H1 (cell line): Measurements from ENCODE around the gene C1orf87. TPM values are rescaled to one million over a fixed set of nuclear protein-coding genes. Genes with fewer than 3 reads are reported as not detected.

ENCODE experiments used
- CTCF ChIA-PET: fragments of 300-600 bp; sonication (Branson Sonifier 250); formaldehyde crosslinking; loops from one replicate; lab custom pipeline; 2021; ENCODE audit not compliant: partially characterized antibody; lab: Charles Lee
- POLR2A ChIA-PET: fragments of 300-600 bp; sonication (Branson Sonifier 250); formaldehyde crosslinking; loops from one replicate; lab custom pipeline; 2021; ENCODE audit warnings: inconsistent platforms; ENCODE audit not compliant: partially characterized antibody; lab: Charles Lee
- DNase-seq, 2 experiments: peaks; one replicate each; pipeline versions ENCODE4 v3.0.0 to v3.0.0-alpha.2; 2010 to 2022; ENCODE audit warnings: low spot score in 2 of 2, low read depth in 1 of 2, mixed read lengths in 1 of 2
- FAIRE-seq: peaks from 2 replicates; lab custom pipeline; 2011; peaks lifted over from hg19 to GRCh38; lab: Jason Lieb, UNC
- H2AFZ ChIP-seq: 2 replicates; pipeline ENCODE4 v1.8.1; 2012; ENCODE audit warnings: low read length, inconsistent platforms
- H2AK5ac ChIP-seq: 2 replicates; pipeline ENCODE4 v1.6.1; 2013; ENCODE audit warnings: low read depth, low read length
- H2BK120ac ChIP-seq: replicated peaks from 2 replicates; pipeline ENCODE3; 2013; ENCODE audit warnings: low read depth, low read length, inconsistent platforms
- H2BK12ac ChIP-seq: 2 replicates; pipeline ENCODE4 v1.6.1; 2013; ENCODE audit warnings: low read depth, low read length
- H2BK15ac ChIP-seq: 2 replicates; pipeline ENCODE4 v1.6.1; 2013; ENCODE audit warnings: low read length
- H2BK20ac ChIP-seq: 2 replicates; pipeline ENCODE4 v1.6.1; 2013; ENCODE audit warnings: low read length
- H2BK5ac ChIP-seq: 2 replicates; pipeline ENCODE4 v1.6.1; 2013; ENCODE audit warnings: low read depth, low read length
- H3K14ac ChIP-seq: 2 replicates; pipeline ENCODE4 v1.6.1; 2013; ENCODE audit warnings: inconsistent platforms; ENCODE audit not compliant: insufficient read length
- H3K18ac ChIP-seq: 2 replicates; pipeline ENCODE4 v1.6.1; 2013; ENCODE audit warnings: low read length; ENCODE audit errors: extremely low read depth
- H3K23ac ChIP-seq: 2 replicates; pipeline ENCODE4 v1.6.1; 2013; ENCODE audit warnings: inconsistent platforms; ENCODE audit not compliant: insufficient read length
- H3K23me2 ChIP-seq: 2 replicates; pipeline ENCODE4 v1.6.1; 2013; ENCODE audit warnings: low read depth, low read length
- H3K27ac ChIP-seq: 2 replicates; pipeline ENCODE4 v1.6.1; 2011; ENCODE audit warnings: low read depth, low read length, inconsistent platforms
- H3K27me3 ChIP-seq, 4 experiments: replicated peaks in 1 of 4; 1 replicate in 1 of 4; 2 replicates in 3 of 4; pipeline versions ENCODE4 v1.6.1 to v1.8.1; 2011 to 2013; ENCODE audit warnings: low read length in 3 of 4, mild to moderate bottlenecking in 3 of 4, inconsistent platforms in 2 of 4, mixed read lengths in 2 of 4, moderate library complexity in 1 of 4; ENCODE audit not compliant: control insufficient read depth in 3 of 4, insufficient read depth in 3 of 4; ENCODE audit errors: extremely low read depth in 1 of 4
- H3K36me3 ChIP-seq, 4 experiments: 2 replicates each; pipeline versions ENCODE4 v1.6.1 to v1.8.1; 2011 to 2013; ENCODE audit warnings: mild to moderate bottlenecking in 4 of 4, low read length in 3 of 4, moderate library complexity in 2 of 4, control low read depth in 1 of 4, inconsistent platforms in 1 of 4; ENCODE audit not compliant: insufficient read depth in 4 of 4, control insufficient read depth in 2 of 4
- H3K4ac ChIP-seq: replicated peaks from 2 replicates; pipeline ENCODE3; 2013; ENCODE audit warnings: low read length, low read depth, mixed read lengths, inconsistent platforms; ENCODE audit not compliant: insufficient read length
- H3K4me1 ChIP-seq, 4 experiments: replicated peaks in 1 of 4; 1 replicate in 1 of 4; 2 replicates in 3 of 4; pipeline versions ENCODE4 v1.6.1 to v1.8.1; 2011 to 2013; ENCODE audit warnings: low read length in 3 of 4, inconsistent platforms in 2 of 4, mixed read lengths in 1 of 4; ENCODE audit not compliant: insufficient read depth in 4 of 4, control insufficient read depth in 3 of 4
- H3K4me2 ChIP-seq, 2 experiments: 2 replicates each; pipeline versions ENCODE4 v1.6.1 to v1.8.1; 2011 to 2013; ENCODE audit warnings: low read depth in 2 of 2, low read length in 2 of 2, control low read depth in 1 of 2, inconsistent platforms in 1 of 2, mild to moderate bottlenecking in 1 of 2; ENCODE audit not compliant: insufficient read depth in 1 of 2
- H3K4me3 ChIP-seq, 4 experiments: fragments of 200-600, 300-600 bp in 1 of 4; sonication (generic), shearing (Covaris generic), sonication (Bioruptor Twin) in 1 of 4; 2 replicates each; pipeline versions ENCODE4 v1.5.1 to v1.8.1; 2011 to 2016; ENCODE audit warnings: low read length in 4 of 4, low read depth in 3 of 4, control low read depth in 2 of 4, inconsistent platforms in 2 of 4, mild to moderate bottlenecking in 2 of 4, mixed read lengths in 1 of 4, moderate library complexity in 1 of 4; ENCODE audit not compliant: insufficient read depth in 2 of 4; ENCODE audit errors: extremely low read depth in 1 of 4
- H3K56ac ChIP-seq: replicated peaks from 2 replicates; pipeline ENCODE3; 2013; ENCODE audit warnings: low read depth, mild to moderate bottlenecking, mixed read lengths, low read length, inconsistent platforms; ENCODE audit not compliant: insufficient read length
- H3K79me1 ChIP-seq: 2 replicates; pipeline ENCODE4 v1.6.1; 2013; ENCODE audit warnings: low read depth, low read length, control low read depth
- H3K79me2 ChIP-seq, 2 experiments: 2 replicates each; pipeline versions ENCODE4 v1.6.1 to v1.8.1; 2012 to 2013; ENCODE audit warnings: low read length in 2 of 2, mild to moderate bottlenecking in 2 of 2, inconsistent platforms in 1 of 2; ENCODE audit not compliant: insufficient read depth in 2 of 2, control insufficient read depth in 1 of 2
- H3K9ac ChIP-seq, 4 experiments: replicated peaks in 1 of 4; 1 replicate in 1 of 4; 2 replicates in 3 of 4; pipeline versions ENCODE4 v1.6.1 to v1.8.1; 2011 to 2013; ENCODE audit warnings: low read depth in 3 of 4, low read length in 3 of 4, control low read depth in 2 of 4, mild to moderate bottlenecking in 2 of 4, moderate library complexity in 2 of 4, inconsistent platforms in 1 of 4; ENCODE audit errors: extremely low read depth in 1 of 4
- H3K9me3 ChIP-seq, 2 experiments: 2 replicates each; pipeline versions ENCODE4 v1.6.1 to v1.8.1; 2012 to 2013; ENCODE audit warnings: mild to moderate bottlenecking in 2 of 2, moderate library complexity in 2 of 2, control low read depth in 1 of 2, inconsistent platforms in 1 of 2, low read depth in 1 of 2, low read length in 1 of 2, mixed read lengths in 1 of 2; ENCODE audit not compliant: insufficient read depth in 2 of 2
- H4K20me1 ChIP-seq, 2 experiments: replicated peaks in 1 of 2; 2 replicates each; pipeline versions ENCODE3 to v1.8.1; 2011 to 2013; ENCODE audit warnings: inconsistent platforms in 2 of 2, low read length in 2 of 2, mild to moderate bottlenecking in 1 of 2; ENCODE audit not compliant: insufficient read depth in 2 of 2, control insufficient read depth in 1 of 2
- H4K5ac ChIP-seq: 2 replicates; pipeline ENCODE4 v1.6.1; 2013; ENCODE audit warnings: low read length, low read depth, mixed read lengths, inconsistent platforms; ENCODE audit not compliant: insufficient read length
- H4K8ac ChIP-seq: 2 replicates; pipeline ENCODE4 v1.8.0; 2013; ENCODE audit warnings: mild to moderate bottlenecking, moderate library complexity, low read length, inconsistent platforms; ENCODE audit not compliant: insufficient read depth; ENCODE audit errors: extremely low read depth
- H4K91ac ChIP-seq: replicated peaks from 2 replicates; pipeline ENCODE3; 2013; ENCODE audit warnings: low read length, mixed read lengths, inconsistent platforms; ENCODE audit not compliant: insufficient read length
- E2F6 ChIP-seq: IDR thresholded peaks from 2 replicates; pipeline ENCODE4 v1.6.1; 2012; ENCODE audit warnings: inconsistent platforms
- EZH2 ChIP-seq: fragments of 200-600 bp; sonication (generic); IDR thresholded peaks from 2 replicates; pipeline ENCODE4 v1.7.1; 2012; ENCODE audit warnings: low read depth, mild to moderate bottlenecking, moderate library complexity, low read length, inconsistent platforms; ENCODE audit not compliant: severe bottlenecking
- GABPA ChIP-seq: IDR thresholded peaks from 2 replicates; pipeline ENCODE4 v1.6.1; 2011; ENCODE audit warnings: mild to moderate bottlenecking, low read length, moderate library complexity, borderline replicate concordance; ENCODE audit not compliant: insufficient read depth
- HDAC6 ChIP-seq: IDR thresholded peaks from one replicate; pipeline ENCODE4 v1.7.1; 2012; ENCODE audit warnings: low read depth, mild to moderate bottlenecking, inconsistent platforms, low read length, moderate library complexity
- JUN ChIP-seq: IDR thresholded peaks from 2 replicates; pipeline ENCODE4 v1.6.1; 2011; ENCODE audit warnings: low read depth, mild to moderate bottlenecking, improper control_type of control experiment, low read length
- MAX ChIP-seq: IDR thresholded peaks from 2 replicates; pipeline ENCODE4 v1.6.1; 2012; ENCODE audit warnings: inconsistent platforms
- RBBP5 ChIP-seq: IDR thresholded peaks from 2 replicates; pipeline ENCODE4 v1.7.1; 2012; ENCODE audit warnings: low read depth, mild to moderate bottlenecking, inconsistent platforms, low read length, moderate library complexity, borderline replicate concordance
- RXRA ChIP-seq: IDR thresholded peaks from 2 replicates; pipeline ENCODE4 v1.6.1; 2011; ENCODE audit warnings: low read depth, mild to moderate bottlenecking, low read length, moderate library complexity; ENCODE audit not compliant: insufficient read depth
- SRF ChIP-seq: IDR thresholded peaks from 2 replicates; pipeline ENCODE4 v1.6.1; 2011; ENCODE audit warnings: mild to moderate bottlenecking, low read depth, low read length, moderate library complexity
- TBP ChIP-seq: IDR thresholded peaks from 2 replicates; pipeline ENCODE4 v1.6.1; 2011; ENCODE audit warnings: low read depth, low read length, improper control_type of control experiment
- TCF12 ChIP-seq: IDR thresholded peaks from 2 replicates; pipeline ENCODE4 v1.6.1; 2011; ENCODE audit warnings: low read depth, mild to moderate bottlenecking, low read length
- TEAD4 ChIP-seq: IDR thresholded peaks from 2 replicates; pipeline ENCODE4 v1.6.1; 2012; ENCODE audit warnings: low read depth, low read length, inconsistent platforms, mixed read lengths
- WGBS, 2 experiments: shearing (Covaris generic) in 1 of 2; methylation state at CpG; one replicate each; pipeline versions ENCODE4 v1.1.6 to v1.1.7; 2013 to 2015; ENCODE audit warnings: low lambda C conversion rate in 2 of 2, mixed read lengths in 2 of 2, inconsistent platforms in 1 of 2, low coverage in 1 of 2, missing lambda C conversion rate in 1 of 2; ENCODE audit not compliant: insufficient replicate concordance in 2 of 2, insufficient coverage in 1 of 2, insufficient read length in 1 of 2; ENCODE audit errors: extremely low coverage in 1 of 2, missing lambda C conversion rate in 1 of 2; 5-methylcytosine and 5-hydroxymethylcytosine counted together
- polyA plus RNA-seq, 7 experiments: library from polyadenylated mRNA; depleted of rRNA in 3 of 7; stranded (reverse) in 5 of 7; unstranded in 2 of 7; fragments of >200 nt in 5 of 7; fragments of 200-250 nt in 2 of 7; gene quantifications; 1 replicate in 5 of 7; 2 replicates in 1 of 7; 4 replicates in 1 of 7; pipeline versions ENCODE4 v1.2.1 to v1.2.3, GENCODE V29; 2011 to 2013; ENCODE audit warnings: missing spikeins in 2 of 7, mixed read lengths in 2 of 7
- total RNA-seq: library from RNA; stranded (reverse); fragmentation: NEBNext Ultra II Directional; extraction: Animal tissue kit (Norgen Biotek cat#: 25700); gene quantifications from 2 replicates; pipeline ENCODE4 v1.2.1, GENCODE V29; 2021

C1orf87 gene
- total and polyA plus RNA-seq, 2 of the 8 experiments (the other 6 are each of a cell fraction or from before 2014, with no cell fraction given) = 0.41 TPM; not detected in 1

DNA sequence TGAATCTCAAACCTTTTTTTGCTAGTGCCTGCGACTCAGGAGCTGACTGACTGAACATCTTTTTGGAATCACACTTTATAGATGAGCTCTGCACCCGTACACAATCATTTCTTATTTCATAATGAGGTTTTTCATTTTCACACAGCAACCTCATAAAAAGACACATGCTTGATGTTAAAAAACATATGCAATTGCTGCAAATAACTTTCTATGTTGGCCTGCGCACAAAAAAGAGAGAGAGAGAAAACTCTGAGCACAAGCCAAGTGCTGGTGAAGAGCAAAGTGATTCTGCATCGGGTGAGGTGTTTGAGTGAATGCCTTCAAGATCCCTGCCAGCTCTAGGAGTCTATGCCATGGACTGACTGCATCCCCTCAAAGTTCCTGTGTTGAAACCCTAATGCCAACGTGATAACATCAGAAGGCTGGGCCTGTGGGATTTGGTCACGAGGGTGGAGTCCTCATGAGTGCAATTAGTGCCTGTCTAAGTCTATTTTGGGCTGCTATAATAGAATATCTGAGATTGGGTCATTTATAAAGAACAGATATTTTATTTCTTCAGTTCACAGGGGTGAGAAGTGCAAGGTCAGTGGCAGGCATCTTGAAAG is 36.6 kb downstream of the C1orf87 start:
- no peak overlapping the region for H2BK120ac ChIP-seq
- no peak overlapping the region for H3K18ac ChIP-seq
- no peaks in the 10 kb centered on the region for H3K9me3 ChIP-seq
- WGBS, 2 experiments = 79% methylated on average over 6 of the region's 6 CpGs; no CpG with 5 or more reads in 1 of the 2 experiments
- H3K79me2 ChIP-seq = no peaks in the 10 kb centered on the region
- no peak overlapping the region for H3K4me2 ChIP-seq
- no peak overlapping the region for H2AK5ac ChIP-seq
- no peak for DNase-seq
- no peaks in the 10 kb centered on the region for H4K20me1 ChIP-seq
- no peaks in the 10 kb centered on the region for H3K23me2 ChIP-seq
- peaks cover 0 to 3% (median 2%) of the 10 kb centered on the region in 4 experiments; a peak in 3 of 7 replicates for H3K4me1 ChIP-seq
- H4K8ac ChIP-seq = no peak overlapping the region
- no peak overlapping the region for H4K5ac ChIP-seq
- no peak overlapping the region for H4K91ac ChIP-seq
- H3K56ac ChIP-seq = no peak overlapping the region
- no peak for FAIRE-seq
- H3K36me3 ChIP-seq = no peaks in the 10 kb centered on the region
- no peak overlapping the region for H3K4me3 ChIP-seq
- H3K27ac ChIP-seq = no peak overlapping the region
- no peak overlapping the region for H2BK12ac ChIP-seq
- H3K23ac ChIP-seq = no peak overlapping the region
- H2AFZ ChIP-seq = no peak overlapping the region
- POLR2A ChIA-PET = no interaction called here
- no peak overlapping the region for H3K14ac ChIP-seq
- no peak overlapping the region for H2BK5ac ChIP-seq
- CTCF ChIA-PET = interaction anchor here (0.7 to 2.1 kb wide), 4 partner anchors 10 to 1277 kb away, joined by 3 to 6 read pairs (median 4); no protein-coding TSS in a partner anchor
- no peaks in the 10 kb centered on the region for H3K79me1 ChIP-seq
- no peak overlapping the region for H2BK15ac ChIP-seq
- no peak overlapping the region for H3K9ac ChIP-seq
- peaks cover 0 to 1% (median 0%) of the 10 kb centered on the region in 4 experiments; a peak in 1 of 7 replicates for H3K27me3 ChIP-seq
- H3K4ac ChIP-seq = no peak overlapping the region
- H2BK20ac ChIP-seq = no peak overlapping the region
- no peak for TF ChIP-seq RBBP5
- TF ChIP-seq TBP = no peak
- no peak for TF ChIP-seq E2F6
- no peak for TF ChIP-seq HDAC6
- no peak for TF ChIP-seq TEAD4
- no peak for TF ChIP-seq TCF12
- TF ChIP-seq RXRA = no peak
- no peak for TF ChIP-seq SRF
- no peak for TF ChIP-seq MAX
- no peak for TF ChIP-seq EZH2
- no peak for TF ChIP-seq JUN
- TF ChIP-seq GABPA = no peak
